Left ventricle myocardium inferior (tissue), 1 donor: ENCODE data around the gene TCF7L2. TPM values are rescaled to one million over a fixed set of nuclear protein-coding genes. Genes with fewer than 3 reads are reported as not detected.

Experiments used
- DNase-seq: peaks from one replicate; pipeline ENCODE4 v3.0.0-alpha.2; 2020
- H3K27ac ChIP-seq: fragments of 200-600 bp; replicated peaks from 2 replicates; pipeline ENCODE4 v1.8.0; 2021
- H3K27me3 ChIP-seq: fragments of 200-600 bp; 2 replicates; pipeline ENCODE4 v1.8.0; 2021; ENCODE audit warnings: low read depth
- H3K36me3 ChIP-seq: fragments of 200-600 bp; 2 replicates; pipeline ENCODE4 v1.8.0; 2021
- H3K4me1 ChIP-seq: fragments of 200-600 bp; 2 replicates; pipeline ENCODE4 v1.8.0; 2021
- H3K4me3 ChIP-seq: fragments of 200-600 bp; 2 replicates; pipeline ENCODE4 v1.8.0; 2021; ENCODE audit warnings: mild to moderate bottlenecking, moderate library complexity
- H3K9me3 ChIP-seq: fragments of 200-600 bp; replicated peaks from 2 replicates; pipeline ENCODE4 v1.8.0; 2021
- intact Hi-C: fragments of 100-400 bp; cut with micrococcal nuclease; formaldehyde crosslinking; loops from one replicate; pipeline ENCODE4 v1.11.0; 2022
- total RNA-seq: library from RNA; stranded (reverse); fragmentation: NEBNext Ultra II Directional; extraction: Animal tissue kit (Norgen Biotek cat#: 25700); gene quantifications from one replicate; pipeline ENCODE4 v1.2.1, GENCODE V29; 2021
- TF ChIP-seq, protein P1 (sequence below): fragments of 200-600 bp; IDR thresholded peaks from 2 replicates; pipeline ENCODE4 v1.8.0; 2021; ENCODE audit warnings: antibody characterized with exemption, mild to moderate bottlenecking, borderline replicate concordance
- donor health status: DM: no; HTN: yes; CAD: no; lungs with severe emphysema.

Gene TCF7L2
- total RNA-seq, 1 donor from 2014 or later, result 8.9 TPM

GRCh38 chr10:113091920-113092319 is 141.9 kb downstream of the TCF7L2 start:
- Histone ChIP-seq H3K4me1 (peaks cover 39% of the 10 kb centered on the region), H3K4me3 (no peak overlapping the region), H3K36me3 (peaks cover 6% of the 10 kb centered on the region), H3K9me3 (no peaks in the 10 kb centered on the region), H3K27me3 (no peaks in the 10 kb centered on the region), H3K27ac (no peak overlapping the region)
- TF ChIP-seq, protein P1, sequence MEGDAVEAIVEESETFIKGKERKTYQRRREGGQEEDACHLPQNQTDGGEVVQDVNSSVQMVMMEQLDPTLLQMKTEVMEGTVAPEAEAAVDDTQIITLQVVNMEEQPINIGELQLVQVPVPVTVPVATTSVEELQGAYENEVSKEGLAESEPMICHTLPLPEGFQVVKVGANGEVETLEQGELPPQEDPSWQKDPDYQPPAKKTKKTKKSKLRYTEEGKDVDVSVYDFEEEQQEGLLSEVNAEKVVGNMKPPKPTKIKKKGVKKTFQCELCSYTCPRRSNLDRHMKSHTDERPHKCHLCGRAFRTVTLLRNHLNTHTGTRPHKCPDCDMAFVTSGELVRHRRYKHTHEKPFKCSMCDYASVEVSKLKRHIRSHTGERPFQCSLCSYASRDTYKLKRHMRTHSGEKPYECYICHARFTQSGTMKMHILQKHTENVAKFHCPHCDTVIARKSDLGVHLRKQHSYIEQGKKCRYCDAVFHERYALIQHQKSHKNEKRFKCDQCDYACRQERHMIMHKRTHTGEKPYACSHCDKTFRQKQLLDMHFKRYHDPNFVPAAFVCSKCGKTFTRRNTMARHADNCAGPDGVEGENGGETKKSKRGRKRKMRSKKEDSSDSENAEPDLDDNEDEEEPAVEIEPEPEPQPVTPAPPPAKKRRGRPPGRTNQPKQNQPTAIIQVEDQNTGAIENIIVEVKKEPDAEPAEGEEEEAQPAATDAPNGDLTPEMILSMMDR, result no peak
- DNase-seq, result no peak
- intact Hi-C loops, result no loop called here

GRCh38 chr10:113093188-113094113 is 143.4 kb downstream of the TCF7L2 start:
- H3K27me3 ChIP-seq, result no peaks in the 10 kb centered on the region
- no peak for DNase-seq
- TF ChIP-seq, protein P1, result no peak
- H3K4me1 ChIP-seq, result peaks cover 33% of the 10 kb centered on the region
- H3K36me3 ChIP-seq, result peaks cover 6% of the 10 kb centered on the region
- H3K9me3 ChIP-seq, result no peaks in the 10 kb centered on the region
- intact Hi-C loops, result no loop called here
- H3K4me3 ChIP-seq, result no peak overlapping the region
- H3K27ac ChIP-seq, result peak overlapping the region; percentile 0

GRCh38 chr10:113094114-113094486 is 144.1 kb downstream of the TCF7L2 start:
- Histone ChIP-seq H3K9me3 (no peaks in the 10 kb centered on the region), H3K36me3 (peaks cover 6% of the 10 kb centered on the region), H3K27ac (no peak overlapping the region), H3K27me3 (no peaks in the 10 kb centered on the region), H3K4me3 (no peak overlapping the region), H3K4me1 (peaks cover 39% of the 10 kb centered on the region)
- TF ChIP-seq, protein P1, result no peak
- DNase-seq, result no peak
- intact Hi-C loops, result no loop called here

- peak overlapping the region; percentile 26 for H3K27ac ChIP-seq
- H3K4me1 ChIP-seq, result peaks cover 50% of the 10 kb centered on the region
- no peaks in the 10 kb centered on the region for H3K9me3 ChIP-seq
- H3K36me3 ChIP-seq, result peaks cover 4% of the 10 kb centered on the region
- TF ChIP-seq, protein P1, result no peak
- H3K27me3 ChIP-seq, result no peaks in the 10 kb centered on the region
- H3K4me3 ChIP-seq, result no peak overlapping the region
- intact Hi-C loops, result no loop called here
- no peak for DNase-seq
Observed at GRCh38 chr10:113095419-113096127, 145.5 kb downstream of the TCF7L2 start.

- no peak for DNase-seq
- TF ChIP-seq, protein P1, result no peak
- intact Hi-C loops, result no loop called here
- Histone ChIP-seq H3K4me1 (peaks cover 50% of the 10 kb centered on the region), H3K4me3 (no peak overlapping the region), H3K36me3 (peaks cover under 1% of the 10 kb centered on the region), H3K27me3 (no peaks in the 10 kb centered on the region), H3K9me3 (no peaks in the 10 kb centered on the region), H3K27ac (peak overlapping the region; percentile 66)
Observed at GRCh38 chr10:113096128-113096996, 146.3 kb downstream of the TCF7L2 start.
